Ishikawa (cell line): Measurements from ENCODE around the gene SLC1A2.

ENCODE experiments used
- CEBPB ChIP-seq: IDR thresholded peaks from 2 replicates; pipeline ENCODE4 v1.6.1; 2012
- EGR1 ChIP-seq: IDR thresholded peaks from 2 replicates; pipeline ENCODE4 v1.6.1; 2012
- EP300 ChIP-seq: IDR thresholded peaks from 2 replicates; pipeline ENCODE4 v1.6.1; 2012; ENCODE audit warnings: borderline replicate concordance
- FOXM1 ChIP-seq: IDR thresholded peaks from 2 replicates; pipeline ENCODE4 v1.6.1; 2012; ENCODE audit warnings: low read depth, borderline replicate concordance
- NFIC ChIP-seq: IDR thresholded peaks from 2 replicates; pipeline ENCODE4 v1.6.1; 2012
- RAD21 ChIP-seq: IDR thresholded peaks from 2 replicates; pipeline ENCODE4 v1.6.1; 2012; ENCODE audit warnings: low read depth
- TAF1 ChIP-seq: IDR thresholded peaks from 2 replicates; pipeline ENCODE4 v1.6.1; 2012; ENCODE audit warnings: low read depth, mild to moderate bottlenecking
- TCF12 ChIP-seq: IDR thresholded peaks from 2 replicates; pipeline ENCODE4 v1.6.1; 2012; ENCODE audit warnings: low read depth
- TEAD4 ChIP-seq: IDR thresholded peaks from 2 replicates; pipeline ENCODE4 v1.6.1; 2012
- YY1 ChIP-seq: IDR thresholded peaks from 2 replicates; pipeline ENCODE4 v1.6.1; 2012; ENCODE audit warnings: low read depth
- TF ChIP-seq, protein P1 (sequence below): IDR thresholded peaks from 2 replicates; pipeline ENCODE4 v1.6.1; 2012
- TF ChIP-seq, protein P2 (sequence below): IDR thresholded peaks from 2 replicates; pipeline ENCODE4 v1.6.1; 2012; ENCODE audit warnings: low read depth, mild to moderate bottlenecking
- TF ChIP-seq, protein P3 (sequence below): IDR thresholded peaks from 2 replicates; pipeline ENCODE4 v1.6.1; 2012

DNA sequence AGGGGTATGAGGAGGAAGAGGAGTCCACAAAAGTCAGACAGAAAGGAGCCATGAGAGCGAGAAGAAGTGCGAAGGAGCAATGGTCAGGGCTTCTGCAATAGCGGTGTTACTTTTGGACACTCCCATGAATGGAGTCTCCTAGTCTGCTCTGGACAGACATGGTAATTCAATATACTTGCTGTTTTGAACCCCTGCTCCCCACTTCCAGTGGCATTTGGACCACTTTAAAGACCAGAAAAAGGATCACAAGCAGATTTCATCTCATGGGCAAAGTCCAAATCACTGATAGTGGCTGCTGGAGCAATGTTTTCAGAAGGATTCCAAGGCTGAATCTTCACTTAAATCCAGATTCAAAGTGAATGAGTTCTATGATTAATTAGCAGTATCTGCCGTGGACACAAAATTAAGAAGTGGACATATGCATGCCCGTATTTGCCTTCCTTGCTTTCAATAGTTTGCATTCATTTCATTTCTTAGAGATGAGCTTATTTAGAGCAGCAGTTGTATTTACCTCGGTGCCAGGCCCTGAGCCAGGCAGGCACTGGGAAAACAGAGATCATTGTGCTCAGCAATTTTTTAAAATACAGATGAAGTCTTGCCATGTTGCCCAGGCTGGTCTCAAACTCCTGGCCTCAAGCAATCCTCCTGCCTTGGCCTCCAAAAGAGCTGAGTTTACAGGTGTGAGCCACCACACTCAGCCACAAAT lies 72.0 kb downstream of the SLC1A2 start:
- TF ChIP-seq EP300: no peak
- TF ChIP-seq FOXM1: no peak
- no peak for TF ChIP-seq RAD21
- TF ChIP-seq TEAD4: no peak
- TF ChIP-seq, protein P1, sequence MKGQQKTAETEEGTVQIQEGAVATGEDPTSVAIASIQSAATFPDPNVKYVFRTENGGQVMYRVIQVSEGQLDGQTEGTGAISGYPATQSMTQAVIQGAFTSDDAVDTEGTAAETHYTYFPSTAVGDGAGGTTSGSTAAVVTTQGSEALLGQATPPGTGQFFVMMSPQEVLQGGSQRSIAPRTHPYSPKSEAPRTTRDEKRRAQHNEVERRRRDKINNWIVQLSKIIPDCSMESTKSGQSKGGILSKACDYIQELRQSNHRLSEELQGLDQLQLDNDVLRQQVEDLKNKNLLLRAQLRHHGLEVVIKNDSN: no peak
- TF ChIP-seq TAF1: no peak
- no peak for TF ChIP-seq CEBPB
- TF ChIP-seq, protein P2, sequence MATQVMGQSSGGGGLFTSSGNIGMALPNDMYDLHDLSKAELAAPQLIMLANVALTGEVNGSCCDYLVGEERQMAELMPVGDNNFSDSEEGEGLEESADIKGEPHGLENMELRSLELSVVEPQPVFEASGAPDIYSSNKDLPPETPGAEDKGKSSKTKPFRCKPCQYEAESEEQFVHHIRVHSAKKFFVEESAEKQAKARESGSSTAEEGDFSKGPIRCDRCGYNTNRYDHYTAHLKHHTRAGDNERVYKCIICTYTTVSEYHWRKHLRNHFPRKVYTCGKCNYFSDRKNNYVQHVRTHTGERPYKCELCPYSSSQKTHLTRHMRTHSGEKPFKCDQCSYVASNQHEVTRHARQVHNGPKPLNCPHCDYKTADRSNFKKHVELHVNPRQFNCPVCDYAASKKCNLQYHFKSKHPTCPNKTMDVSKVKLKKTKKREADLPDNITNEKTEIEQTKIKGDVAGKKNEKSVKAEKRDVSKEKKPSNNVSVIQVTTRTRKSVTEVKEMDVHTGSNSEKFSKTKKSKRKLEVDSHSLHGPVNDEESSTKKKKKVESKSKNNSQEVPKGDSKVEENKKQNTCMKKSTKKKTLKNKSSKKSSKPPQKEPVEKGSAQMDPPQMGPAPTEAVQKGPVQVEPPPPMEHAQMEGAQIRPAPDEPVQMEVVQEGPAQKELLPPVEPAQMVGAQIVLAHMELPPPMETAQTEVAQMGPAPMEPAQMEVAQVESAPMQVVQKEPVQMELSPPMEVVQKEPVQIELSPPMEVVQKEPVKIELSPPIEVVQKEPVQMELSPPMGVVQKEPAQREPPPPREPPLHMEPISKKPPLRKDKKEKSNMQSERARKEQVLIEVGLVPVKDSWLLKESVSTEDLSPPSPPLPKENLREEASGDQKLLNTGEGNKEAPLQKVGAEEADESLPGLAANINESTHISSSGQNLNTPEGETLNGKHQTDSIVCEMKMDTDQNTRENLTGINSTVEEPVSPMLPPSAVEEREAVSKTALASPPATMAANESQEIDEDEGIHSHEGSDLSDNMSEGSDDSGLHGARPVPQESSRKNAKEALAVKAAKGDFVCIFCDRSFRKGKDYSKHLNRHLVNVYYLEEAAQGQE: no peak
- TF ChIP-seq YY1: no peak
- TF ChIP-seq EGR1: no peak
- TF ChIP-seq, protein P3, sequence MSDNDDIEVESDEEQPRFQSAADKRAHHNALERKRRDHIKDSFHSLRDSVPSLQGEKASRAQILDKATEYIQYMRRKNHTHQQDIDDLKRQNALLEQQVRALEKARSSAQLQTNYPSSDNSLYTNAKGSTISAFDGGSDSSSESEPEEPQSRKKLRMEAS: no peak
- TF ChIP-seq NFIC: no peak
- no peak for TF ChIP-seq TCF12
